CD4-positive, alpha-beta T cell (primary cell): ENCODE data around the gene ITPKB. TPM values are rescaled to one million over a fixed set of nuclear protein-coding genes. Genes with fewer than 3 reads are reported as not detected.

ENCODE experiments used
- ATAC-seq: fragments of 200-7000 bp; cut with Tn5 transposase; one replicate; pipeline ENCODE4 v1.10.0; 2022; ENCODE audit warnings: mild to moderate bottlenecking; ENCODE audit not compliant: poor library complexity
- CTCF ChIA-PET: fragments of 350-600 bp; sonication (Branson Sonifier 250); formaldehyde crosslinking; loops from one replicate; lab custom pipeline; 2021; ENCODE audit warnings: antibody characterized with exemption, inconsistent platforms; lab: Charles Lee
- POLR2A ChIA-PET: fragments of 350-600 bp; sonication (Branson Sonifier 250); formaldehyde crosslinking; loops from one replicate; lab custom pipeline; 2021; ENCODE audit warnings: antibody characterized with exemption, inconsistent platforms; lab: Charles Lee
- DNase-seq, 14 experiments: peaks; one replicate each; pipeline ENCODE4 v3.0.0-alpha.2; 2013 to 2020; ENCODE audit warnings: mixed read lengths in 2 of 14
- H3K27ac ChIP-seq, 2 donors: one replicate each; pipeline versions ENCODE4 v1.5.1 to v1.7.0; 2013; ENCODE audit warnings: low read length in 2 of 2, low read depth in 1 of 2, mild to moderate bottlenecking in 1 of 2
- H3K27me3 ChIP-seq, 2 experiments: 1 replicate in 1 of 2; 2 replicates in 1 of 2; pipeline versions ENCODE4 v1.6.1 to v1.7.0; 2013; ENCODE audit warnings: low read length in 2 of 2, control low read depth in 1 of 2, mild to moderate bottlenecking in 1 of 2, moderate library complexity in 1 of 2; ENCODE audit not compliant: insufficient read depth in 2 of 2, control insufficient read depth in 1 of 2
- H3K36me3 ChIP-seq: one replicate; pipeline ENCODE4 v1.6.1; 2013; ENCODE audit warnings: low read length, control low read depth; ENCODE audit not compliant: insufficient read depth
- H3K4me1 ChIP-seq: one replicate; pipeline ENCODE4 v1.6.1; 2013; ENCODE audit warnings: low read length, control low read depth; ENCODE audit not compliant: insufficient read depth
- H3K4me3 ChIP-seq: one replicate; pipeline ENCODE4 v1.5.1; 2013; ENCODE audit warnings: mild to moderate bottlenecking, low read length, moderate library complexity
- H3K9me3 ChIP-seq, 2 experiments: 1 replicate in 1 of 2; 2 replicates in 1 of 2; pipeline versions ENCODE4 v1.6.1 to v1.7.0; 2013; ENCODE audit warnings: low read length in 2 of 2, mild to moderate bottlenecking in 2 of 2, control low read depth in 1 of 2, moderate library complexity in 1 of 2; ENCODE audit not compliant: control insufficient read depth in 1 of 2, insufficient read depth in 1 of 2
- H3K27ac Mint-ChIP-seq: one replicate; pipeline ENCODE4 v1.8.0; 2020; ENCODE audit warnings: mixed read lengths
- H3K27me3 Mint-ChIP-seq: one replicate; pipeline ENCODE4 v1.8.0; 2021; ENCODE audit warnings: mixed read lengths
- H3K36me3 Mint-ChIP-seq: one replicate; pipeline ENCODE4 v1.8.0; 2021; ENCODE audit warnings: low read depth, mixed read lengths
- H3K4me1 Mint-ChIP-seq: one replicate; pipeline ENCODE4 v1.8.0; 2021; ENCODE audit warnings: low read depth, mixed read lengths
- H3K4me3 Mint-ChIP-seq: one replicate; pipeline ENCODE4 v1.8.0; 2020; ENCODE audit warnings: mild to moderate bottlenecking, mixed read lengths
- H3K9me3 Mint-ChIP-seq: one replicate; pipeline ENCODE4 v1.8.0; 2020; ENCODE audit warnings: mixed read lengths
- intact Hi-C, 2 experiments: fragments of 100-400 bp; cut with DNase I in 1 of 2; cut with micrococcal nuclease in 1 of 2; formaldehyde crosslinking; loops; one replicate each; pipeline versions ENCODE4 v1.15.1 to v1.9.0; 2023 to 2025; cut with DNase I, micrococcal nuclease
- total RNA-seq, 174 experiments: library from RNA in 2 of 174; stranded (reverse) in 2 of 174; gene quantifications; one replicate each; pipeline ENCODE4 v1.2.3 and lab custom pipeline; 2021 to 2026
- TF ChIP-seq, protein P1 (sequence below): fragments of 200-600 bp; IDR thresholded peaks from one replicate; pipeline ENCODE4 v1.8.0; 2022; ENCODE audit warnings: antibody characterized with exemption, mild to moderate bottlenecking

ITPKB gene
- total RNA-seq, 2 experiments from 2014 or later: 565 to 583 TPM

DNA sequence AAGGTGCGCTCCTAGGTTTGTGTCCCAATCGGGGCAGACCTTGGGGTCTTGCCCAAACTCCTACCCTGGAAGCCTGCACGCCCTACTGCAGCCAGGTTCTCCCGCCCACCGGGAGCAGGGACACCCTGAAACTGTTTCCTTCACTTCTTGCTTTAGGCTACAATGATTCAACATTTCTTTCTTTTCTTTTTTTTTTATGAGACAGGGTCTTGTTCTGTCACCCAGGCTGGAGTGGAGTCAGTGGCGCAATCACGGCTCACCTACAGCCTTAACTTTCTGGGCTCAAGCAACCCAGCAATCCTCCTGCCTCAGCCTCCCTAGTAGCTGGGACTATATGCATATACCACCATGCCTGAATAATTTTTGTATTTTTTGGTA, 75.8 kb downstream of the ITPKB start:
- H3K27ac ChIP-seq: peak overlapping the region in 1 of 2 donors; percentile 47

DNA sequence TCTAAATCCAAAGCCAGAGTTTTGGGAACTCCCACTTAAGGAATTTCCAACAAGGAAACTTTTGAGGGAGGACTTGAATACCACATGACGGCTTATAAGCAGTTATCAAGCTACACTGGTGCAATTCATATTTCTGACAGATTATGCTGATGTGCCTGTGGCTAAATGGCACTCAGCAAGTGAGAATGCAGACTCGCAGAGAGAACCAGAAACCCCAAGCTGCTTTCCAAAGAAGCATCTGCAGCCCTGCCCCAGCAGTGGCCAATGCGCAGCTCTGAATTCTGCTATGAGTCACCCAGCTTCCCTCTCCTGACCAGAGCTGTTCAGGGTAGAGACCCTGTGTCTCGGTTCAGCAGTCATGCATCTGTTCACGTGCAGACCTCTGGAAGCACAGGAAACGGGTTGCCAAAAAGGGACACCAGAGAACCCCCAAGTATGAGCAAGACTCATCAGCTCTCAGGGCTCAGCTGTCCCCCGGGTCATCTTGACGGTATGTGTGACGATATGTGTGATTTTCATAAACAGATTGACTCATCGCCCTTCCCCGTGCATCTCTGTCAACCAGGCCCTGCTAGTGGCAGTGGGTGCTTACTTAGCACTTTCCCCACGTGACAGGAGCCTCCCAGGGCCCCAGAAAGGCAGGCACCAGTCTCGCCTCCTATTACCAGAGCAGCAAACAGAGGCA, 76.3 kb downstream of the ITPKB start:
- no peaks in the 10 kb centered on the region for H3K4me1 Mint-ChIP-seq
- no peaks in the 10 kb centered on the region for H3K27me3 ChIP-seq
- H3K4me3 Mint-ChIP-seq: peak overlapping the region; percentile 71
- DNase-seq (peak; percentile 67 to 96 (median 81)), ATAC-seq (peak; percentile 85)
- H3K36me3 Mint-ChIP-seq: peaks cover 78% of the 10 kb centered on the region
- no peaks in the 10 kb centered on the region for H3K9me3 Mint-ChIP-seq
- TF ChIP-seq, protein P1, sequence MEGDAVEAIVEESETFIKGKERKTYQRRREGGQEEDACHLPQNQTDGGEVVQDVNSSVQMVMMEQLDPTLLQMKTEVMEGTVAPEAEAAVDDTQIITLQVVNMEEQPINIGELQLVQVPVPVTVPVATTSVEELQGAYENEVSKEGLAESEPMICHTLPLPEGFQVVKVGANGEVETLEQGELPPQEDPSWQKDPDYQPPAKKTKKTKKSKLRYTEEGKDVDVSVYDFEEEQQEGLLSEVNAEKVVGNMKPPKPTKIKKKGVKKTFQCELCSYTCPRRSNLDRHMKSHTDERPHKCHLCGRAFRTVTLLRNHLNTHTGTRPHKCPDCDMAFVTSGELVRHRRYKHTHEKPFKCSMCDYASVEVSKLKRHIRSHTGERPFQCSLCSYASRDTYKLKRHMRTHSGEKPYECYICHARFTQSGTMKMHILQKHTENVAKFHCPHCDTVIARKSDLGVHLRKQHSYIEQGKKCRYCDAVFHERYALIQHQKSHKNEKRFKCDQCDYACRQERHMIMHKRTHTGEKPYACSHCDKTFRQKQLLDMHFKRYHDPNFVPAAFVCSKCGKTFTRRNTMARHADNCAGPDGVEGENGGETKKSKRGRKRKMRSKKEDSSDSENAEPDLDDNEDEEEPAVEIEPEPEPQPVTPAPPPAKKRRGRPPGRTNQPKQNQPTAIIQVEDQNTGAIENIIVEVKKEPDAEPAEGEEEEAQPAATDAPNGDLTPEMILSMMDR: no peak
- intact Hi-C loops: loop anchor here (1.0 to 5.0 kb wide), 5 partner anchors 9 to 76 kb away; partner anchors contain the start of gene ITPKB (in 1 of the 2)
- H3K4me3 ChIP-seq: no peak overlapping the region
- no peaks in the 10 kb centered on the region for H3K4me1 ChIP-seq
- ChIA-PET CTCF (interaction anchor here (0.9 to 4.3 kb wide), 11 partner anchors 9 to 279 kb away, joined by 3 to 17 read pairs (median 8); no protein-coding TSS in a partner anchor), POLR2A (interaction anchor here (1.0 to 5.2 kb wide), 13 partner anchors 9 to 76 kb away, joined by 4 to 40 read pairs (median 9); partner anchors contain the start of gene ITPKB)
- peak overlapping the region in 1 of 2 donors; percentile 47 for H3K27ac ChIP-seq
- peaks cover 50% of the 10 kb centered on the region for H3K36me3 ChIP-seq
- H3K9me3 ChIP-seq: no peaks in the 10 kb centered on the region
- no peaks in the 10 kb centered on the region for H3K27me3 Mint-ChIP-seq
- no peak overlapping the region for H3K27ac Mint-ChIP-seq

More for the DNA sequence above, 75.8 kb downstream of the ITPKB start:
- TF ChIP-seq, protein P1: no peak
- H3K4me1 ChIP-seq: no peaks in the 10 kb centered on the region
- Mint-ChIP-seq H3K27ac (no peak overlapping the region), H3K27me3 (no peaks in the 10 kb centered on the region), H3K4me3 (peak overlapping the region; percentile 71), H3K36me3 (peaks cover 78% of the 10 kb centered on the region), H3K4me1 (no peaks in the 10 kb centered on the region), H3K9me3 (no peaks in the 10 kb centered on the region)
- peaks cover 50% of the 10 kb centered on the region for H3K36me3 ChIP-seq
- H3K4me3 ChIP-seq: no peak overlapping the region
- ATAC-seq (no peak), DNase-seq (no peak)
- intact Hi-C loops: loop anchor here (1.0 to 5.0 kb wide), 5 partner anchors 10 to 75 kb away; partner anchors contain the start of gene ITPKB (in 1 of the 2)
- ChIA-PET POLR2A (interaction anchor here (1.0 to 5.2 kb wide), 13 partner anchors 9 to 49 kb away, joined by 4 to 40 read pairs (median 5); no protein-coding TSS in a partner anchor), CTCF (interaction anchor here (1.4 to 4.3 kb wide), 9 partner anchors 9 to 49 kb away, joined by 3 to 17 read pairs (median 8); no protein-coding TSS in a partner anchor)
- H3K27me3 ChIP-seq: no peaks in the 10 kb centered on the region
- no peaks in the 10 kb centered on the region for H3K9me3 ChIP-seq

DNA sequence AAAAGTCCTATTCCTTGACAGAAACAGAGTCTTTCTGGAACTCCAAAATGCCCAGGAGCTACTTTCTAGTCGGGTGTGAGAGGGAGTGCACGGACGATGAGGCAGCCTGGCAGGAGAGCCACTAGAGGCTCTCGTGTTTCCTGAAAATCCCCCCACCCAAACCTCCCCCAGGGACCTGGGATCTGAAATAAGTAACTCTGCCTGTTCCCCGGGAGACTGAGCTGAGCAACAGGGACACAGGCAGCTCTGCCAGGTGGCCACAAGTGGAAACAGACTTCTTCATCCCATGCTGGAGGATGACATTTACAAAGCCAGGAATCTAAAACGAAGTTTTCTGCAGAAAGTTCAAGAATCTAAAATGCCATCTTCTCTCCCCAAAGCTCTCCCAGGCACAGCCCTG, 77.1 kb downstream of the ITPKB start:
- Histone ChIP-seq H3K9me3 (no peaks in the 10 kb centered on the region), H3K27ac (peak overlapping the region in 1 of 2 donors; percentile 47), H3K36me3 (peaks cover 47% of the 10 kb centered on the region), H3K4me3 (no peak overlapping the region), H3K4me1 (no peaks in the 10 kb centered on the region), H3K27me3 (no peaks in the 10 kb centered on the region)
- Mint-ChIP-seq H3K27me3 (no peaks in the 10 kb centered on the region), H3K9me3 (no peaks in the 10 kb centered on the region), H3K4me1 (no peaks in the 10 kb centered on the region), H3K36me3 (peaks cover 79% of the 10 kb centered on the region), H3K27ac (no peak overlapping the region), H3K4me3 (peak overlapping the region; percentile 71)
- ATAC-seq: no peak
- ChIA-PET CTCF (interaction anchor here (0.9 to 4.3 kb wide), 11 partner anchors 8 to 279 kb away, joined by 3 to 17 read pairs (median 8); no protein-coding TSS in a partner anchor), POLR2A (interaction anchor here (0.8 to 5.2 kb wide), 16 partner anchors 8 to 77 kb away, joined by 3 to 40 read pairs (median 6); partner anchors contain the start of gene ITPKB)
- intact Hi-C loops: loop anchor here (2.0 to 5.0 kb wide), 3 partner anchors 29 to 77 kb away; partner anchors contain the start of gene ITPKB (in 1 of the 2)
- DNase-seq: no peak
- TF ChIP-seq, protein P1: no peak
